ENCODE results near the gene CACNA1S.
A peak's percentile ranks its signal among the peaks of the same experiment; 100 is the strongest.

CACNA1S gene

GRCh38 chr1:201093561-201093960 lies 18.7 kb downstream of the CACNA1S start:
- no peak for DNase-seq (ENCODE audit: low spot score)

GRCh38 chr1:201092738-201093137 lies 19.5 kb downstream of the CACNA1S start:
- DNase-seq (ENCODE audit: low spot score) = no peak

GRCh38 chr1:201091256-201091655 lies 21.0 kb downstream of the CACNA1S start:
- no peak for DNase-seq (ENCODE audit: low spot score)

GRCh38 chr1:201090541-201090940 lies 21.7 kb downstream of the CACNA1S start:
- DNase-seq (ENCODE audit: low spot score) = no peak

- DNase-seq (ENCODE audit: low spot score) = no peak
Observed at GRCh38 chr1:201089596-201089995, 22.6 kb downstream of the CACNA1S start.

GRCh38 chr1:201088901-201089525 lies 23.2 kb downstream of the CACNA1S start:
- DNase-seq (ENCODE audit: low spot score) = no peak

GRCh38 chr1:201088395-201088794 lies 23.8 kb downstream of the CACNA1S start:
- DNase-seq (ENCODE audit: low spot score) = no peak

- DNase-seq (ENCODE audit: low spot score) = peak; percentile 85
Observed at GRCh38 chr1:201085902-201086735, 26.1 kb downstream of the CACNA1S start.

GRCh38 chr1:201084295-201084694 lies 27.9 kb downstream of the CACNA1S start:
- DNase-seq (ENCODE audit: low spot score) = no peak

- no peak for DNase-seq (ENCODE audit: low spot score)
Observed at GRCh38 chr1:201083741-201084140, 28.5 kb downstream of the CACNA1S start.

- DNase-seq (ENCODE audit: low spot score) = no peak
Observed at GRCh38 chr1:201080135-201080534, 32.1 kb downstream of the CACNA1S start.

- DNase-seq (ENCODE audit: low spot score) = no peak
Observed at GRCh38 chr1:201077736-201078135, 34.5 kb downstream of the CACNA1S start.

- no peak for DNase-seq (ENCODE audit: low spot score)
Observed at GRCh38 chr1:201077116-201077515, 35.1 kb downstream of the CACNA1S start.

- DNase-seq (ENCODE audit: low spot score) = no peak
Observed at GRCh38 chr1:201076092-201076491, 36.1 kb downstream of the CACNA1S start.

- DNase-seq (ENCODE audit: low spot score) = no peak
Observed at GRCh38 chr1:201074018-201074417, 38.2 kb downstream of the CACNA1S start.

- DNase-seq (ENCODE audit: low spot score) = no peak
Observed at GRCh38 chr1:201072922-201073321, 39.3 kb downstream of the CACNA1S start.

GRCh38 chr1:201072149-201072548 lies 40.1 kb downstream of the CACNA1S start:
- DNase-seq (ENCODE audit: low spot score) = no peak

GRCh38 chr1:201069636-201070035 lies 42.6 kb downstream of the CACNA1S start:
- no peak for DNase-seq (ENCODE audit: low spot score)

- no peak for DNase-seq (ENCODE audit: low spot score)
Observed at GRCh38 chr1:201068976-201069375, 43.2 kb downstream of the CACNA1S start.

GRCh38 chr1:201066986-201067385 lies 45.2 kb downstream of the CACNA1S start:
- no peak for DNase-seq (ENCODE audit: low spot score)

- no peak for DNase-seq (ENCODE audit: low spot score)
Observed at GRCh38 chr1:201065686-201066085, 46.5 kb downstream of the CACNA1S start.

- DNase-seq (ENCODE audit: low spot score) = no peak
Observed at GRCh38 chr1:201064806-201065205, 47.4 kb downstream of the CACNA1S start.

- no peak for DNase-seq (ENCODE audit: low spot score)
Observed at GRCh38 chr1:201063145-201063544, 49.1 kb downstream of the CACNA1S start.
